Right atrium auricular region (tissue), 2 donors: Measurements from ENCODE around the gene STAMBPL1. TPM values are rescaled to one million over a fixed set of nuclear protein-coding genes. Genes with fewer than 3 reads are reported as not detected.
A peak's percentile ranks its signal among the peaks of the same experiment; 100 is the strongest.

Source experiments
- DNase-seq: peaks from one replicate; pipeline ENCODE4 v3.0.0-alpha.2; 2019; ENCODE audit warnings: low spot score
- H3K27ac ChIP-seq, 2 donors: fragments of 200-600 bp; sonication (generic); 1 replicate in 1 of 2; 2 replicates in 1 of 2; pipeline ENCODE4 v1.5.1; 2016 to 2019
- H3K27me3 ChIP-seq, 2 donors: fragments of 200-600 bp; sonication (generic); one replicate each; pipeline versions ENCODE4 v1.5.1 to v1.6.0; 2017 to 2019
- H3K36me3 ChIP-seq: fragments of 200-600 bp; sonication (generic); one replicate; pipeline ENCODE4 v1.5.1; 2016
- H3K4me1 ChIP-seq, 2 donors: fragments of 200-600 bp; sonication (generic); one replicate each; pipeline versions ENCODE4 v1.5.1 to v1.6.0; 2017 to 2019
- H3K4me3 ChIP-seq, 2 donors: fragments of 200-600 bp; sonication (generic); 1 replicate in 1 of 2; 2 replicates in 1 of 2; pipeline ENCODE4 v1.5.1; 2017 to 2019; ENCODE audit warnings: mild to moderate bottlenecking in 1 of 2, moderate library complexity in 1 of 2
- H3K9me3 ChIP-seq, 2 donors: fragments of 200-600 bp; sonication (generic); one replicate each; pipeline ENCODE4 v1.5.1; 2019
- CTCF ChIP-seq, 2 donors: fragments of 200-600 bp; sonication (generic); IDR thresholded peaks; one replicate each; pipeline ENCODE4 v1.5.1; 2019; ENCODE audit warnings: antibody characterized with exemption in 2 of 2
- total RNA-seq, 2 donors: library from RNA; depleted of rRNA; stranded (reverse); fragments of >200 nt; gene quantifications; one replicate each; pipeline ENCODE4 v1.1.0, GENCODE V29; 2016

The STAMBPL1 gene
- total RNA-seq, 2 donors from 2014 or later = 8.8 to 13.8 TPM

GRCh38 chr10:88903715-88904114 lies 23.7 kb downstream of the STAMBPL1 start:
- no peak for TF ChIP-seq CTCF (IDR thresholded peaks at IDR 0.05)
- H3K4me1 ChIP-seq = peaks cover 0 to 27% of the 10 kb centered on the region in 2 donors
- peaks cover 4% of the 10 kb centered on the region for H3K36me3 ChIP-seq
- no peak for DNase-seq
- no peaks in the 10 kb centered on the region for H3K9me3 ChIP-seq
- H3K27me3 ChIP-seq = no peaks in the 10 kb centered on the region
- no peak overlapping the region for H3K4me3 ChIP-seq
- H3K27ac ChIP-seq = no peak overlapping the region

GRCh38 chr10:88906921-88907320 lies 26.9 kb downstream of the STAMBPL1 start:
- H3K4me3 ChIP-seq = no peak overlapping the region
- no peaks in the 10 kb centered on the region for H3K27me3 ChIP-seq
- H3K9me3 ChIP-seq = no peaks in the 10 kb centered on the region
- no peak for DNase-seq
- peaks cover 0 to 6% of the 10 kb centered on the region in 2 donors for H3K4me1 ChIP-seq
- TF ChIP-seq CTCF (IDR thresholded peaks at IDR 0.05) = no peak
- peaks cover 4% of the 10 kb centered on the region for H3K36me3 ChIP-seq
- no peak overlapping the region for H3K27ac ChIP-seq

- Histone ChIP-seq H3K27ac (no peak overlapping the region), H3K27me3 (no peaks in the 10 kb centered on the region), H3K36me3 (peaks cover 4% of the 10 kb centered on the region), H3K4me3 (no peak overlapping the region), H3K9me3 (no peaks in the 10 kb centered on the region), H3K4me1 (no peaks in the 10 kb centered on the region)
- no peak for DNase-seq
- TF ChIP-seq CTCF (IDR thresholded peaks at IDR 0.05) = no peak
Measured at GRCh38 chr10:88908194-88908593, 28.1 kb downstream of the STAMBPL1 start.

- TF ChIP-seq CTCF (IDR thresholded peaks at IDR 0.05) = no peak
- no peak overlapping the region for H3K27ac ChIP-seq
- no peaks in the 10 kb centered on the region for H3K36me3 ChIP-seq
- H3K9me3 ChIP-seq = no peaks in the 10 kb centered on the region
- no peak for DNase-seq
- H3K4me3 ChIP-seq = no peak overlapping the region
- H3K27me3 ChIP-seq = no peaks in the 10 kb centered on the region
- no peaks in the 10 kb centered on the region for H3K4me1 ChIP-seq
Measured at GRCh38 chr10:88911116-88911515, 31.1 kb downstream of the STAMBPL1 start.

GRCh38 chr10:88911851-88912250 lies 31.8 kb downstream of the STAMBPL1 start:
- no peaks in the 10 kb centered on the region for H3K4me1 ChIP-seq
- no peaks in the 10 kb centered on the region for H3K27me3 ChIP-seq
- H3K9me3 ChIP-seq = no peaks in the 10 kb centered on the region
- no peaks in the 10 kb centered on the region for H3K36me3 ChIP-seq
- TF ChIP-seq CTCF (IDR thresholded peaks at IDR 0.05) = no peak
- no peak for DNase-seq
- H3K27ac ChIP-seq = no peak overlapping the region
- no peak overlapping the region for H3K4me3 ChIP-seq

GRCh38 chr10:88913127-88913526 lies 33.1 kb downstream of the STAMBPL1 start:
- DNase-seq = no peak
- Histone ChIP-seq H3K4me3 (no peak overlapping the region), H3K9me3 (no peaks in the 10 kb centered on the region), H3K27me3 (no peaks in the 10 kb centered on the region), H3K27ac (peak overlapping the region; percentile 49 to 56), H3K4me1 (no peaks in the 10 kb centered on the region), H3K36me3 (no peaks in the 10 kb centered on the region)
- TF ChIP-seq CTCF (IDR thresholded peaks at IDR 0.05) = no peak
